Endothelial cell of umbilical vein (primary cell): ENCODE measurements around the gene CTSW. TPM values are rescaled to one million over a fixed set of nuclear protein-coding genes. Genes with fewer than 3 reads are reported as not detected.

ENCODE experiments used
- BruUV-seq: library from RNA; stranded (reverse); fragments of 400-500 nt; replicated peaks from 2 replicates; lab custom pipeline; 2021; lab: Mats Ljungman, UMichigan
- CTCF ChIA-PET: fragments of 300-600, 350-600 bp; sonication (Branson Sonifier 250); formaldehyde crosslinking; loops from one replicate; lab custom pipeline; 2021; ENCODE audit warnings: antibody characterized with exemption, inconsistent platforms; lab: Charles Lee
- POLR2A ChIA-PET: fragments of 300-600, 350-600 bp; sonication (Branson Sonifier 250); formaldehyde crosslinking; loops from one replicate; lab custom pipeline; 2021; ENCODE audit warnings: antibody characterized with exemption, inconsistent platforms; lab: Charles Lee
- DNase-seq: peaks from one replicate; pipeline ENCODE4 v3.0.0-alpha.2; 2011; ENCODE audit warnings: low read depth, low spot score
- FAIRE-seq: peaks from 2 replicates; lab custom pipeline; 2011; peaks lifted over from hg19 to GRCh38; lab: Jason Lieb, UNC
- H2AFZ ChIP-seq: 2 replicates; pipeline ENCODE4 v1.6.0; 2012; ENCODE audit warnings: low read depth, low read length, control low read depth, inconsistent platforms
- H3K27ac ChIP-seq: 2 replicates; pipeline ENCODE4 v1.5.1; 2011; ENCODE audit warnings: low read depth, mild to moderate bottlenecking, control low read depth, low read length, moderate library complexity; ENCODE audit not compliant: insufficient read depth
- H3K27me3 ChIP-seq, 2 experiments: 2 replicates each; pipeline versions ENCODE4 v1.6.0 to v1.6.1; 2011; ENCODE audit warnings: low read length in 2 of 2, mixed read lengths in 1 of 2; ENCODE audit not compliant: control insufficient read depth in 2 of 2, insufficient read depth in 2 of 2
- H3K36me3 ChIP-seq, 2 experiments: 2 replicates in 1 of 2; 3 replicates in 1 of 2; pipeline ENCODE4 v1.5.1; 2011; ENCODE audit warnings: low read length in 2 of 2, mild to moderate bottlenecking in 1 of 2, moderate library complexity in 1 of 2; ENCODE audit not compliant: control insufficient read depth in 2 of 2, insufficient read depth in 2 of 2; ENCODE audit errors: extremely low read depth in 1 of 2
- H3K4me1 ChIP-seq: 3 replicates; pipeline ENCODE4 v1.5.1; 2011; ENCODE audit warnings: mild to moderate bottlenecking, low read length; ENCODE audit not compliant: control insufficient read depth, insufficient read depth; ENCODE audit errors: extremely low read depth
- H3K4me2 ChIP-seq: 2 replicates; pipeline ENCODE4 v1.6.1; 2011; ENCODE audit warnings: low read length, control low read depth, mixed read lengths; ENCODE audit not compliant: insufficient read depth
- H3K4me3 ChIP-seq, 3 experiments: fragments of 200-600 bp in 1 of 3; sonication (generic), shearing (Covaris generic) in 1 of 3; replicated peaks in 1 of 3; 2 replicates each; pipeline ENCODE4 v1.5.1; 2011 to 2016; ENCODE audit warnings: control low read depth in 3 of 3, low read length in 3 of 3, mild to moderate bottlenecking in 2 of 3, inconsistent platforms in 1 of 3, low read depth in 1 of 3, moderate library complexity in 1 of 3; ENCODE audit not compliant: insufficient read depth in 1 of 3
- H3K79me2 ChIP-seq: 2 replicates; pipeline ENCODE4 v1.6.0; 2012; ENCODE audit warnings: low read length, inconsistent platforms; ENCODE audit not compliant: control insufficient read depth, insufficient read depth
- H3K9ac ChIP-seq: replicated peaks from 2 replicates; pipeline ENCODE3; 2011; ENCODE audit warnings: low read length, control low read depth; ENCODE audit not compliant: insufficient read depth; ENCODE audit errors: extremely low read depth
- H3K9me1 ChIP-seq: replicated peaks from 3 replicates; pipeline ENCODE4 v1.6.0; 2011; ENCODE audit warnings: mild to moderate bottlenecking, low read length; ENCODE audit not compliant: control insufficient read depth, insufficient read depth; ENCODE audit errors: extremely low read depth
- H3K9me3 ChIP-seq: replicated peaks from 2 replicates; pipeline ENCODE4 v1.5.1; 2012; ENCODE audit warnings: low read length, inconsistent platforms; ENCODE audit not compliant: control insufficient read depth, insufficient read depth
- H4K20me1 ChIP-seq: replicated peaks from 2 replicates; pipeline ENCODE3; 2011; ENCODE audit warnings: mild to moderate bottlenecking, low read length; ENCODE audit not compliant: control insufficient read depth, insufficient read depth; ENCODE audit errors: extremely low read depth
- EZH2 ChIP-seq: IDR thresholded peaks from 2 replicates; pipeline ENCODE4 v1.6.1; 2012; ENCODE audit warnings: borderline replicate concordance, low read depth, mild to moderate bottlenecking, moderate library complexity, low read length, inconsistent platforms; ENCODE audit not compliant: severe bottlenecking
- FOS ChIP-seq: IDR thresholded peaks from 2 replicates; pipeline ENCODE4 v1.6.1; 2011; ENCODE audit warnings: mild to moderate bottlenecking, low read length, moderate library complexity, borderline replicate concordance; ENCODE audit not compliant: insufficient read depth
- GATA2 ChIP-seq: IDR thresholded peaks from 2 replicates; pipeline ENCODE4 v1.7.0; 2011; ENCODE audit warnings: low read depth, mild to moderate bottlenecking, moderate library complexity, mixed read lengths, low read length; ENCODE audit not compliant: insufficient read length, insufficient read depth
- JUN ChIP-seq: IDR thresholded peaks from 2 replicates; pipeline ENCODE4 v1.6.1; 2011; ENCODE audit warnings: borderline replicate concordance, low read depth; ENCODE audit not compliant: insufficient read length, insufficient read depth
- MYC ChIP-seq: IDR thresholded peaks from one replicate; pipeline ENCODE4 v1.6.1; 2011; ENCODE audit warnings: mild to moderate bottlenecking, low read depth, low read length
- POLR2A ChIP-seq: IDR thresholded peaks from 2 replicates; pipeline ENCODE4 v1.6.1; 2012; ENCODE audit warnings: low read depth, mild to moderate bottlenecking, control low read depth, low read length
- POLR2AphosphoS5 ChIP-seq: IDR thresholded peaks from 2 replicates; pipeline ENCODE4 v1.6.1; 2012; ENCODE audit warnings: low read depth, mild to moderate bottlenecking, control low read depth, low read length, moderate library complexity; ENCODE audit not compliant: insufficient read depth
- dilution Hi-C: fragments of 300-500 bp; cut with MboI; formaldehyde crosslinking; loops from one replicate; pipeline ENCODE4 v1.15.0; 2019; ENCODE audit warnings: low sequenced_read_pairs; ENCODE audit not compliant: extremely low pct_ligation_motif_present
- intact Hi-C: fragments of 100-400 bp; cut with micrococcal nuclease; formaldehyde crosslinking; loops from one replicate; pipeline ENCODE4 v1.10.0; 2022
- polyA plus RNA-seq, 4 experiments: library from polyadenylated mRNA; depleted of rRNA in 3 of 4; stranded (reverse) in 3 of 4; unstranded in 1 of 4; fragments of >200 nt; gene quantifications; 2 replicates each; pipeline versions ENCODE4 v1.2.1 to v1.2.3, GENCODE V29; 2011 to 2012; ENCODE audit warnings: missing spikeins in 1 of 4
- total RNA-seq: library from RNA; stranded (reverse); gene quantifications from 2 replicates; pipeline ENCODE4 v1.2.3, GENCODE V29; 2021
- TF ChIP-seq, protein P1 (sequence below): IDR thresholded peaks from 2 replicates; pipeline ENCODE4 v1.6.1; 2011; ENCODE audit not compliant: insufficient read depth, insufficient read length
- TF ChIP-seq, protein P2 (sequence below), 2 donors: IDR thresholded peaks; 1 replicate in 1 of 2; 2 replicates in 1 of 2; pipeline ENCODE4 v1.5.1; 2011; ENCODE audit warnings: low read length in 2 of 2, mild to moderate bottlenecking in 2 of 2, moderate library complexity in 2 of 2, control low read depth in 1 of 2, inconsistent platforms in 1 of 2, low read depth in 1 of 2; ENCODE audit not compliant: insufficient read depth in 1 of 2; ENCODE audit errors: extremely low read depth in 1 of 2

Gene CTSW
- total and polyA plus RNA-seq, 2 donors (not counting 3 experiments of a cell fraction or from before 2014, with no cell fraction given) = not detected

DNA sequence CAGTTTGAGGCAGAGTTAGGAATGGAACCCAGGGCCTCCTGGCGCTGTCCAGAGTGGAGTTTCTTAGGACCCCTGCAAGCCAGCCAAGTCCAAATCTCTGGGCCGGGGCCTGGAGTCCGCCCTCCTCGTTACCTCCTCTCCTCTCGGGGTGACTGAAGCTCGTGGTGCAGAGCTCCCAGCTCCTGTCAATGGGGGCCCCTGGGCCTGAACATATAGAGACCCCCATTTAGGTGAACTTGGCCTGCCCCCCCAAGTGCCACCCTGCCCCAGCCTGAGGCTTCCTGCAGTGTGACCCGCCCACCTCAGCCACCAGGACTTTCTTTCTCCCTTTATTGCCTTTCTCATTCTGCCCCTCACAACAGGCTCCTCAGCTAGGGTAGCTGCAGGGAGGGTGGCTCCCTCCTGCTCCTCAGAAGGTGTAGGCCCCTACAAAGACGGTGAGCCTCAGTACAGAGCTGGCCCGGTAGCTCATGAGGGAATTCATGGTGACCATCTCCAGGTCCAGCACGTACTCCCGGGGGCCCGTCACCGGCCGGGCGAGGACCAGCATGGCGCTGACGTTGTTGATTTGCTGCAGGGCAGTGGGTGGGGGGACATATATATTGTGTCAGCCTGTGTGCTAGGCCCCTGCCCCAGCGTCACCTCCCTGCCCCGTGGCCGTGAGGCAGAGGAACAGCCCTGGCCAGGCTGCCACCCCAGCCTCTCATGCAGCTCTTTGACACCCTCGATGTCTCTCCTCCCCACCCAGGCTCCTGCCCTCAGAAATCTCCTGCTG is 12.9 kb upstream of the CTSW start:
- Histone ChIP-seq H3K4me1 (peaks cover 14% of the 10 kb centered on the region), H3K4me2 (no peak overlapping the region), H4K20me1 (no peaks in the 10 kb centered on the region), H3K36me3 (peaks cover 9 to 50% of the 10 kb centered on the region in 2 experiments), H3K27me3 (no peaks in the 10 kb centered on the region), H3K27ac (no peak overlapping the region), H3K79me2 (peaks cover 25% of the 10 kb centered on the region), H3K9me1 (no peaks in the 10 kb centered on the region), H2AFZ (no peak overlapping the region), H3K9me3 (no peaks in the 10 kb centered on the region), H3K4me3 (no peak overlapping the region), H3K9ac (no peak overlapping the region)
- DNase-seq (no peak), FAIRE-seq (no peak)
- POLR2A ChIA-PET = no interaction called here
- dilution Hi-C loops = no loop called here
- CTCF ChIA-PET = interaction anchor here (2.2 to 2.3 kb wide), 2 partner anchors 18 to 21 kb away, joined by 8 to 9 read pairs; partner anchors contain the start of gene FIBP
- TF ChIP-seq, protein P1, sequence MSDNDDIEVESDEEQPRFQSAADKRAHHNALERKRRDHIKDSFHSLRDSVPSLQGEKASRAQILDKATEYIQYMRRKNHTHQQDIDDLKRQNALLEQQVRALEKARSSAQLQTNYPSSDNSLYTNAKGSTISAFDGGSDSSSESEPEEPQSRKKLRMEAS = no peak
- peak; percentile 32 for TF ChIP-seq POLR2A
- intact Hi-C loops = no loop called here
- BruUV-seq = no TSS peak

DNA sequence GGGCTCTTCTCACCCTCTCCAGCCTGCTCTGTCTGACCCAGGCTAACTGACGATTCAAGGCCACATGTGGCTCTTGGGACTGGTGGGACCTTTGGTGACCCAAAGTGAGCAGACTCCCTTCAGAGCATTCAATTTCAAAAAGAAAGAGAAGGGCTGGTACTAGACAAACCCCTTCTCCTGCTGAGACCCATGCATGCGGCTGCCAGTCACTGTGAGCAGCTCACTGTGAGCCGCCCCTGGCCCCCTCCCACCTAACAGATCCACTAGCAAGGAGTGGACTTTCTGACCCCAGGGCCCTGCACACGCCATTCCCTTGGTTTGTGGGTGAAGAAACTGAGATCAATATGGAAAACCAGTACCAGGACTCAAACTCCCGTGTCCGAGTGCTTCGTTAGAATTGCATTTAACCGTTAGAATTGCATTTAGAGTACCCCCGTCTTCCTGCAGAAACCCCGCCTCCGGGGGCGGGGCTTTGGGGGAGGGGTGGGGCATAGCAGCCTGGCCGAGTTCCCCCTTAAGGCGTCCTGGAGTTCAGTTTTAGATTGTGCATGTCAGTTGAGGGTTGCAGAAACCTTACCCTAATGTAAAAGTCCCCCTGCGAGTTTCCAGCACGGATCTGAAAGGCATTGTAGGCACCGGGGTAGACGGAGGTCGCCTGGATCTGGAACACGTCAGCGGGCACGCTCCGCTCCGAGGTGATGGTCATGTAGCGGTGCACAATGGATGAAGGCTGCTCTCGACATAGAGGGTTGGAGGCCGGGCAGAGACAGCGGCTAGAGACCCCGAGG is 12.2 kb upstream of the CTSW start:
- ChIA-PET POLR2A (no interaction called here), CTCF (interaction anchor here (2.2 to 7.1 kb wide), 4 partner anchors 7 to 20 kb away, joined by 8 to 73 read pairs (median 12); partner anchors contain the start of genes CFL1, FIBP and MUS81)
- no peak for FAIRE-seq
- no peak overlapping the region for H3K4me3 ChIP-seq
- H3K27me3 ChIP-seq = no peaks in the 10 kb centered on the region
- peaks cover 17% of the 10 kb centered on the region for H3K79me2 ChIP-seq
- H3K27ac ChIP-seq = no peak overlapping the region
- H3K9ac ChIP-seq = no peak overlapping the region
- H3K4me1 ChIP-seq = peaks cover 14% of the 10 kb centered on the region
- H3K9me3 ChIP-seq = no peaks in the 10 kb centered on the region
- no peaks in the 10 kb centered on the region for H4K20me1 ChIP-seq
- no peak overlapping the region for H3K4me2 ChIP-seq
- no peaks in the 10 kb centered on the region for H3K9me1 ChIP-seq
- peaks cover 9 to 50% of the 10 kb centered on the region in 2 experiments for H3K36me3 ChIP-seq
- dilution Hi-C loops = no loop called here
- H2AFZ ChIP-seq = no peak overlapping the region
- BruUV-seq = no TSS peak
- intact Hi-C loops = no loop called here
- no peak for DNase-seq
- TF ChIP-seq EZH2 (no peak), JUN (no peak), POLR2AphosphoS5 (no peak), POLR2A (no peak), FOS (no peak), MYC (no peak), GATA2 (no peak)
- TF ChIP-seq, protein P1 = no peak
- TF ChIP-seq, protein P2, sequence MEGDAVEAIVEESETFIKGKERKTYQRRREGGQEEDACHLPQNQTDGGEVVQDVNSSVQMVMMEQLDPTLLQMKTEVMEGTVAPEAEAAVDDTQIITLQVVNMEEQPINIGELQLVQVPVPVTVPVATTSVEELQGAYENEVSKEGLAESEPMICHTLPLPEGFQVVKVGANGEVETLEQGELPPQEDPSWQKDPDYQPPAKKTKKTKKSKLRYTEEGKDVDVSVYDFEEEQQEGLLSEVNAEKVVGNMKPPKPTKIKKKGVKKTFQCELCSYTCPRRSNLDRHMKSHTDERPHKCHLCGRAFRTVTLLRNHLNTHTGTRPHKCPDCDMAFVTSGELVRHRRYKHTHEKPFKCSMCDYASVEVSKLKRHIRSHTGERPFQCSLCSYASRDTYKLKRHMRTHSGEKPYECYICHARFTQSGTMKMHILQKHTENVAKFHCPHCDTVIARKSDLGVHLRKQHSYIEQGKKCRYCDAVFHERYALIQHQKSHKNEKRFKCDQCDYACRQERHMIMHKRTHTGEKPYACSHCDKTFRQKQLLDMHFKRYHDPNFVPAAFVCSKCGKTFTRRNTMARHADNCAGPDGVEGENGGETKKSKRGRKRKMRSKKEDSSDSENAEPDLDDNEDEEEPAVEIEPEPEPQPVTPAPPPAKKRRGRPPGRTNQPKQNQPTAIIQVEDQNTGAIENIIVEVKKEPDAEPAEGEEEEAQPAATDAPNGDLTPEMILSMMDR (IDR thresholded peaks at IDR 0.05; ENCODE audit: extremely low read depth in 1 of 2, insufficient read depth in 1 of 2, low read depth in 1 of 2, low read length in 2 of 2) = no peak
